Breast epithelium (tissue), 3 donors: Measurements from ENCODE around the gene CNTNAP5.

ENCODE experiments used
- POLR2A ChIP-seq: fragments of 450-650 bp; IDR thresholded peaks from one replicate; pipeline ENCODE4 v1.6.1; 2016; ENCODE audit warnings: antibody characterized with exemption, mild to moderate bottlenecking, moderate library complexity
- POLR2AphosphoS5 ChIP-seq, 3 donors: sonication (generic); formaldehyde crosslinking; IDR thresholded peaks; one replicate each; pipeline ENCODE4 v1.6.1; 2017; ENCODE audit warnings: antibody characterized with exemption in 3 of 3
- TF ChIP-seq, protein P1 (sequence below), 3 donors: fragments of 450-650 bp; IDR thresholded peaks; one replicate each; pipeline ENCODE4 v1.5.1; 2016 to 2017; ENCODE audit warnings: antibody characterized with exemption in 3 of 3, mild to moderate bottlenecking in 3 of 3, moderate library complexity in 3 of 3

DNA sequence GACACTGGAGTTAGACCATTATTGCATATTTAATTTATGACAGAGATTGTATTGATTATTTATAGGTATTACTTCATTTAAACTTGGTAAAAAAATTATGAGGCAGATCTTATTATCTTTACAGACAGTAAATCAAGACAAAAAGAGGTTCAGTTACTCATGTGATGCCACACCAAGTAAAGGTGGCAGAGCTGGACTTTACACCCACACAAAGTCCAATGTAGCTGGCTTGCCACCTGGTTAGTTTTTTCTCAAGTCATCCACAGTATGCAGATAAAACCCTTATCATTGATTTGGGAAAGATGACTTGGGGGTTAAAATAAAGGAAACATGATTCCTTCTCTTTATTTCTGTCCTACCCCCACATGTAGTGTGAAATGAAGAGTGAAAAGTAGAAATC is 137.2 kb downstream of the CNTNAP5 start:
- TF ChIP-seq, protein P1, sequence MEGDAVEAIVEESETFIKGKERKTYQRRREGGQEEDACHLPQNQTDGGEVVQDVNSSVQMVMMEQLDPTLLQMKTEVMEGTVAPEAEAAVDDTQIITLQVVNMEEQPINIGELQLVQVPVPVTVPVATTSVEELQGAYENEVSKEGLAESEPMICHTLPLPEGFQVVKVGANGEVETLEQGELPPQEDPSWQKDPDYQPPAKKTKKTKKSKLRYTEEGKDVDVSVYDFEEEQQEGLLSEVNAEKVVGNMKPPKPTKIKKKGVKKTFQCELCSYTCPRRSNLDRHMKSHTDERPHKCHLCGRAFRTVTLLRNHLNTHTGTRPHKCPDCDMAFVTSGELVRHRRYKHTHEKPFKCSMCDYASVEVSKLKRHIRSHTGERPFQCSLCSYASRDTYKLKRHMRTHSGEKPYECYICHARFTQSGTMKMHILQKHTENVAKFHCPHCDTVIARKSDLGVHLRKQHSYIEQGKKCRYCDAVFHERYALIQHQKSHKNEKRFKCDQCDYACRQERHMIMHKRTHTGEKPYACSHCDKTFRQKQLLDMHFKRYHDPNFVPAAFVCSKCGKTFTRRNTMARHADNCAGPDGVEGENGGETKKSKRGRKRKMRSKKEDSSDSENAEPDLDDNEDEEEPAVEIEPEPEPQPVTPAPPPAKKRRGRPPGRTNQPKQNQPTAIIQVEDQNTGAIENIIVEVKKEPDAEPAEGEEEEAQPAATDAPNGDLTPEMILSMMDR (IDR thresholded peaks at IDR 0.05): no peak
- TF ChIP-seq POLR2AphosphoS5 (IDR thresholded peaks at IDR 0.05): no peak
- no peak for TF ChIP-seq POLR2A
